H9 (cell line): ENCODE results near the gene TSPYL1. TPM values are rescaled to one million over a fixed set of nuclear protein-coding genes. Genes with fewer than 3 reads are reported as not detected.

Source experiments
- DNase-seq: peaks from one replicate; pipeline ENCODE4 v3.0.0-alpha.2; 2017
- H2AFZ ChIP-seq: one replicate; pipeline ENCODE4 v1.6.1; 2013; ENCODE audit warnings: mild to moderate bottlenecking, low read length, control low read depth, moderate library complexity
- H2AK5ac ChIP-seq: 2 replicates; pipeline ENCODE4 v1.6.1; 2013; ENCODE audit warnings: low read length, control low read depth, mixed read lengths; ENCODE audit not compliant: insufficient read length
- H2BK120ac ChIP-seq: one replicate; pipeline ENCODE4 v1.6.1; 2013; ENCODE audit warnings: low read depth, mild to moderate bottlenecking, low read length, control low read depth, inconsistent platforms; ENCODE audit not compliant: poor library complexity, severe bottlenecking
- H2BK12ac ChIP-seq: 2 replicates; pipeline ENCODE4 v1.6.1; 2013; ENCODE audit warnings: low read length, control low read depth, mixed read lengths, low read depth; ENCODE audit not compliant: insufficient read length
- H2BK15ac ChIP-seq: 2 replicates; pipeline ENCODE4 v1.6.1; 2013; ENCODE audit warnings: low read depth, low read length, control low read depth
- H2BK20ac ChIP-seq: one replicate; pipeline ENCODE4 v1.6.1; 2013; ENCODE audit warnings: low read depth, mild to moderate bottlenecking, low read length, control low read depth, inconsistent platforms; ENCODE audit not compliant: poor library complexity, severe bottlenecking
- H2BK5ac ChIP-seq: 2 replicates; pipeline ENCODE4 v1.6.1; 2013; ENCODE audit warnings: low read length, control low read depth, mixed read lengths; ENCODE audit not compliant: insufficient read length
- H3K14ac ChIP-seq: 2 replicates; pipeline ENCODE4 v1.6.1; 2013; ENCODE audit warnings: low read length, control low read depth; ENCODE audit not compliant: insufficient read depth
- H3K18ac ChIP-seq: 2 replicates; pipeline ENCODE4 v1.6.1; 2013; ENCODE audit warnings: low read depth, mild to moderate bottlenecking, mixed read lengths, low read length, control low read depth; ENCODE audit not compliant: insufficient read length
- H3K23ac ChIP-seq: 2 replicates; pipeline ENCODE4 v1.6.1; 2013; ENCODE audit warnings: low read length, control low read depth, mixed read lengths, low read depth; ENCODE audit not compliant: insufficient read length
- H3K23me2 ChIP-seq: 2 replicates; pipeline ENCODE4 v1.6.1; 2013; ENCODE audit warnings: low read depth, mild to moderate bottlenecking, mixed read lengths, low read length, control low read depth; ENCODE audit not compliant: insufficient read length, poor library complexity, severe bottlenecking
- H3K27ac ChIP-seq: 2 replicates; pipeline ENCODE4 v1.5.1; 2013; ENCODE audit warnings: low read length, control low read depth, mixed read lengths, low read depth; ENCODE audit not compliant: insufficient read length
- H3K27me3 ChIP-seq: 2 replicates; pipeline ENCODE4 v1.6.1; 2013; ENCODE audit warnings: low read length, control low read depth, inconsistent platforms; ENCODE audit not compliant: insufficient read depth
- H3K4ac ChIP-seq: 2 replicates; pipeline ENCODE4 v1.6.1; 2013; ENCODE audit warnings: low read depth, mild to moderate bottlenecking, control low read depth, inconsistent platforms, low read length, moderate library complexity
- H3K4me1 ChIP-seq: 2 replicates; pipeline ENCODE4 v1.6.1; 2013; ENCODE audit warnings: low read length, control low read depth, inconsistent platforms; ENCODE audit not compliant: insufficient read depth
- H3K4me2 ChIP-seq: 2 replicates; pipeline ENCODE4 v1.6.1; 2013; ENCODE audit warnings: low read length, control low read depth, mixed read lengths; ENCODE audit not compliant: insufficient read length, insufficient read depth
- H3K56ac ChIP-seq: 2 replicates; pipeline ENCODE4 v1.6.1; 2013; ENCODE audit warnings: low read depth, mild to moderate bottlenecking, mixed read lengths, low read length, control low read depth; ENCODE audit not compliant: insufficient read length
- H3K79me1 ChIP-seq: 2 replicates; pipeline ENCODE4 v1.6.1; 2013; ENCODE audit warnings: low read depth, mild to moderate bottlenecking, moderate library complexity, low read length, control low read depth, inconsistent platforms; ENCODE audit not compliant: insufficient read depth, poor library complexity, severe bottlenecking
- H3K79me2 ChIP-seq: 2 replicates; pipeline ENCODE4 v1.6.1; 2013; ENCODE audit warnings: low read length, control low read depth, inconsistent platforms; ENCODE audit not compliant: insufficient read depth
- H3K9ac ChIP-seq: 2 replicates; pipeline ENCODE4 v1.6.1; 2013; ENCODE audit warnings: low read length, control low read depth, mixed read lengths; ENCODE audit not compliant: insufficient read length; ENCODE audit errors: extremely low read depth
- H3K9me3 ChIP-seq: one replicate; pipeline ENCODE4 v1.6.1; 2013; ENCODE audit warnings: low read depth, low read length, inconsistent platforms; ENCODE audit not compliant: control insufficient read depth
- H3T11ph ChIP-seq: one replicate; pipeline ENCODE4 v1.6.1; 2013; ENCODE audit warnings: mild to moderate bottlenecking, low read length, control low read depth, inconsistent platforms
- H4K20me1 ChIP-seq: one replicate; pipeline ENCODE4 v1.6.1; 2013; ENCODE audit not compliant: control insufficient read depth, insufficient read length, insufficient read depth
- H4K5ac ChIP-seq: 2 replicates; pipeline ENCODE4 v1.6.1; 2013; ENCODE audit warnings: low read depth, mild to moderate bottlenecking, mixed read lengths, low read length, control low read depth; ENCODE audit not compliant: insufficient read length
- H4K8ac ChIP-seq: replicated peaks from 2 replicates; pipeline ENCODE4 v1.6.1; 2013; ENCODE audit warnings: low read length, control low read depth, mixed read lengths, low read depth; ENCODE audit not compliant: insufficient read length
- H4K91ac ChIP-seq: 2 replicates; pipeline ENCODE4 v1.6.1; 2013; ENCODE audit warnings: low read depth, mild to moderate bottlenecking, moderate library complexity, mixed read lengths, low read length, control low read depth; ENCODE audit not compliant: insufficient read length
- H3K27ac Mint-ChIP-seq, 3 experiments: 2 replicates in 2 of 3; 3 replicates in 1 of 3; pipeline ENCODE4 v1.8.0; 2020 to 2021; ENCODE audit warnings: mixed read lengths in 3 of 3, mild to moderate bottlenecking in 1 of 3, moderate library complexity in 1 of 3
- H3K27me3 Mint-ChIP-seq: 2 replicates; pipeline ENCODE4 v1.8.0; 2021; ENCODE audit warnings: low read depth, mild to moderate bottlenecking, moderate library complexity, mixed read lengths
- H3K36me3 Mint-ChIP-seq, 3 experiments: 2 replicates in 2 of 3; 3 replicates in 1 of 3; pipeline ENCODE4 v1.8.0; 2020 to 2021; ENCODE audit warnings: low read depth in 3 of 3, mixed read lengths in 3 of 3; ENCODE audit not compliant: insufficient read depth in 1 of 3
- H3K4me1 Mint-ChIP-seq, 2 experiments: 2 replicates each; pipeline ENCODE4 v1.8.0; 2020; ENCODE audit warnings: mixed read lengths in 2 of 2
- H3K4me3 Mint-ChIP-seq, 2 experiments: 2 replicates in 1 of 2; 3 replicates in 1 of 2; pipeline ENCODE4 v1.8.0; 2020 to 2021; ENCODE audit warnings: mild to moderate bottlenecking in 2 of 2, mixed read lengths in 2 of 2, moderate library complexity in 1 of 2
- H3K9me3 Mint-ChIP-seq, 2 experiments: 2 replicates in 1 of 2; 3 replicates in 1 of 2; pipeline ENCODE4 v1.8.0; 2020; ENCODE audit warnings: mild to moderate bottlenecking in 2 of 2, mixed read lengths in 2 of 2, moderate library complexity in 1 of 2
- WGBS: extraction: QIAGEN DNeasy Blood & Tissue Kit; methylation state at CpG from one replicate; pipeline ENCODE4 v1.1.7; 2013; ENCODE audit warnings: missing lambda C conversion rate, low lambda C conversion rate, mixed read lengths; ENCODE audit not compliant: insufficient read length; ENCODE audit errors: extremely low coverage; 5-methylcytosine and 5-hydroxymethylcytosine counted together
- total RNA-seq: library from RNA; stranded (reverse); gene quantifications from 2 replicates; pipeline ENCODE4 v1.2.1, GENCODE V29; 2021
- TF ChIP-seq, protein P1 (sequence below): fragments of 200-600 bp; sonication (generic); conservative IDR thresholded peaks from 3 replicates; pipeline ENCODE4 v1.8.0; 2021; ENCODE audit warnings: antibody characterized with exemption, mild to moderate bottlenecking

Gene TSPYL1
- total RNA-seq, 1 experiment from 2014 or later = 75.3 TPM

- TF ChIP-seq, protein P1, sequence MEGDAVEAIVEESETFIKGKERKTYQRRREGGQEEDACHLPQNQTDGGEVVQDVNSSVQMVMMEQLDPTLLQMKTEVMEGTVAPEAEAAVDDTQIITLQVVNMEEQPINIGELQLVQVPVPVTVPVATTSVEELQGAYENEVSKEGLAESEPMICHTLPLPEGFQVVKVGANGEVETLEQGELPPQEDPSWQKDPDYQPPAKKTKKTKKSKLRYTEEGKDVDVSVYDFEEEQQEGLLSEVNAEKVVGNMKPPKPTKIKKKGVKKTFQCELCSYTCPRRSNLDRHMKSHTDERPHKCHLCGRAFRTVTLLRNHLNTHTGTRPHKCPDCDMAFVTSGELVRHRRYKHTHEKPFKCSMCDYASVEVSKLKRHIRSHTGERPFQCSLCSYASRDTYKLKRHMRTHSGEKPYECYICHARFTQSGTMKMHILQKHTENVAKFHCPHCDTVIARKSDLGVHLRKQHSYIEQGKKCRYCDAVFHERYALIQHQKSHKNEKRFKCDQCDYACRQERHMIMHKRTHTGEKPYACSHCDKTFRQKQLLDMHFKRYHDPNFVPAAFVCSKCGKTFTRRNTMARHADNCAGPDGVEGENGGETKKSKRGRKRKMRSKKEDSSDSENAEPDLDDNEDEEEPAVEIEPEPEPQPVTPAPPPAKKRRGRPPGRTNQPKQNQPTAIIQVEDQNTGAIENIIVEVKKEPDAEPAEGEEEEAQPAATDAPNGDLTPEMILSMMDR = no peak
- H3K4me3 Mint-ChIP-seq = no peak overlapping the region
These were observed 33.5 kb upstream of the TSPYL1 start for GRCh38 chr6:116313101-116313776.

More at GRCh38 chr6:116313101-116313776, 33.5 kb upstream of the TSPYL1 start:
- Histone ChIP-seq H3K4ac (no peak overlapping the region), H3K79me1 (no peaks in the 10 kb centered on the region), H3K4me1 (no peaks in the 10 kb centered on the region), H3K27me3 (no peaks in the 10 kb centered on the region), H4K91ac (no peak overlapping the region), H2BK20ac (no peak overlapping the region), H3K14ac (no peak overlapping the region), H2BK120ac (no peak overlapping the region), H3K9me3 (no peaks in the 10 kb centered on the region), H2AK5ac (no peak overlapping the region), H3K79me2 (no peaks in the 10 kb centered on the region), H3K18ac (no peak overlapping the region), H2BK12ac (no peak overlapping the region), H4K5ac (no peak overlapping the region), H3K23me2 (no peaks in the 10 kb centered on the region), H2AFZ (no peak overlapping the region), H2BK15ac (no peak overlapping the region), H3K23ac (no peak overlapping the region), H3K4me2 (no peak overlapping the region), H2BK5ac (no peak overlapping the region), H4K20me1 (no peaks in the 10 kb centered on the region), H3K9ac (no peak overlapping the region), H3T11ph (no peak overlapping the region), H3K56ac (no peak overlapping the region), H3K27ac (no peak overlapping the region), H4K8ac (no peak overlapping the region)
- no CpG with 5 or more reads among the region's 2 CpGs for WGBS
- Mint-ChIP-seq H3K9me3 (no peaks in the 10 kb centered on the region), H3K4me1 (peaks cover 0 to 5% of the 10 kb centered on the region in 2 experiments; a peak in 1 of 4 replicates), H3K27ac (no peak overlapping the region), H3K36me3 (peaks cover 0 to 4% (median 0%) of the 10 kb centered on the region in 3 experiments; a peak in 1 of 7 replicates), H3K27me3 (no peaks in the 10 kb centered on the region)
- no peak for DNase-seq
